GM23248 (cell line): Measurements from ENCODE around the gene PCDHGC4.

Experiments used
- EZH2 ChIP-seq: fragments of 200-600 bp; sonication (generic); IDR thresholded peaks from 2 replicates; pipeline ENCODE4 v1.6.1; 2018; ENCODE audit warnings: antibody characterized with exemption, mild to moderate bottlenecking; ENCODE audit not compliant: insufficient read depth, poor library complexity, severe bottlenecking
- EZH2phosphoT487 ChIP-seq: fragments of 200-600 bp; sonication (generic); IDR thresholded peaks from 2 replicates; pipeline ENCODE4 v1.6.1; 2018; ENCODE audit warnings: antibody characterized with exemption, moderate library complexity, mild to moderate bottlenecking, low read depth; ENCODE audit not compliant: insufficient read depth

- TF ChIP-seq EZH2: no peak
- no peak for TF ChIP-seq EZH2phosphoT487
Observed at GRCh38 chr5:141511771-141512325, 27.0 kb downstream of the PCDHGC4 start.
